ENCODE results near the gene DPM2.

GRCh38 chr9:127905788-127906191, 31.9 kb downstream of the DPM2 start:
- TF ChIP-seq EZH2 (IDR thresholded peaks at IDR 0.05; ENCODE audit: low read depth, unreplicated experiment) (no peak), POLR2AphosphoS5 (IDR thresholded peaks at IDR 0.05; ENCODE audit: low read depth) (no peak), CTCF (conservative IDR thresholded peaks at IDR 0.05; ENCODE audit: low read depth in 2 of 2) (no peak), NANOG (IDR thresholded peaks at IDR 0.05; ENCODE audit: borderline replicate concordance) (no peak), EZH2phosphoT487 (IDR thresholded peaks at IDR 0.05; ENCODE audit: unreplicated experiment) (no peak), STAT1 (IDR thresholded peaks at IDR 0.05; ENCODE audit: unreplicated experiment) (no peak), CREB1 (CRISPR knock-in tag; IDR thresholded peaks at IDR 0.05; ENCODE audit: low read depth) (no peak), JUNB (IDR thresholded peaks at IDR 0.05; ENCODE audit: unreplicated experiment) (no peak), ZNF114 (CRISPR knock-in tag; IDR thresholded peaks at IDR 0.05) (no peak), ETS1 (IDR thresholded peaks at IDR 0.05) (no peak), ZNF331 (CRISPR knock-in tag; IDR thresholded peaks at IDR 0.05; ENCODE audit: low read depth) (no peak)
- TF ChIP-seq, protein P1, sequence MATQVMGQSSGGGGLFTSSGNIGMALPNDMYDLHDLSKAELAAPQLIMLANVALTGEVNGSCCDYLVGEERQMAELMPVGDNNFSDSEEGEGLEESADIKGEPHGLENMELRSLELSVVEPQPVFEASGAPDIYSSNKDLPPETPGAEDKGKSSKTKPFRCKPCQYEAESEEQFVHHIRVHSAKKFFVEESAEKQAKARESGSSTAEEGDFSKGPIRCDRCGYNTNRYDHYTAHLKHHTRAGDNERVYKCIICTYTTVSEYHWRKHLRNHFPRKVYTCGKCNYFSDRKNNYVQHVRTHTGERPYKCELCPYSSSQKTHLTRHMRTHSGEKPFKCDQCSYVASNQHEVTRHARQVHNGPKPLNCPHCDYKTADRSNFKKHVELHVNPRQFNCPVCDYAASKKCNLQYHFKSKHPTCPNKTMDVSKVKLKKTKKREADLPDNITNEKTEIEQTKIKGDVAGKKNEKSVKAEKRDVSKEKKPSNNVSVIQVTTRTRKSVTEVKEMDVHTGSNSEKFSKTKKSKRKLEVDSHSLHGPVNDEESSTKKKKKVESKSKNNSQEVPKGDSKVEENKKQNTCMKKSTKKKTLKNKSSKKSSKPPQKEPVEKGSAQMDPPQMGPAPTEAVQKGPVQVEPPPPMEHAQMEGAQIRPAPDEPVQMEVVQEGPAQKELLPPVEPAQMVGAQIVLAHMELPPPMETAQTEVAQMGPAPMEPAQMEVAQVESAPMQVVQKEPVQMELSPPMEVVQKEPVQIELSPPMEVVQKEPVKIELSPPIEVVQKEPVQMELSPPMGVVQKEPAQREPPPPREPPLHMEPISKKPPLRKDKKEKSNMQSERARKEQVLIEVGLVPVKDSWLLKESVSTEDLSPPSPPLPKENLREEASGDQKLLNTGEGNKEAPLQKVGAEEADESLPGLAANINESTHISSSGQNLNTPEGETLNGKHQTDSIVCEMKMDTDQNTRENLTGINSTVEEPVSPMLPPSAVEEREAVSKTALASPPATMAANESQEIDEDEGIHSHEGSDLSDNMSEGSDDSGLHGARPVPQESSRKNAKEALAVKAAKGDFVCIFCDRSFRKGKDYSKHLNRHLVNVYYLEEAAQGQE (IDR thresholded peaks at IDR 0.05; ENCODE audit: unreplicated experiment): no peak
